Activated CD4-positive, CD25-positive, alpha-beta regulatory T cell (primary cell): ENCODE measurements around the gene INTS15.
A peak's percentile ranks its signal among the peaks of the same experiment; 100 is the strongest.
"Not testable (repeated sequence)": the region's sequence is repeated elsewhere in the genome, so short reads cannot be mapped to it uniquely, and the experiment has no call there.

ENCODE experiments used
- DNase-seq, 4 experiments: peaks; one replicate each; lab custom pipeline; 2025; lab: John Stamatoyannopoulos, UW

The INTS15 gene

DNA sequence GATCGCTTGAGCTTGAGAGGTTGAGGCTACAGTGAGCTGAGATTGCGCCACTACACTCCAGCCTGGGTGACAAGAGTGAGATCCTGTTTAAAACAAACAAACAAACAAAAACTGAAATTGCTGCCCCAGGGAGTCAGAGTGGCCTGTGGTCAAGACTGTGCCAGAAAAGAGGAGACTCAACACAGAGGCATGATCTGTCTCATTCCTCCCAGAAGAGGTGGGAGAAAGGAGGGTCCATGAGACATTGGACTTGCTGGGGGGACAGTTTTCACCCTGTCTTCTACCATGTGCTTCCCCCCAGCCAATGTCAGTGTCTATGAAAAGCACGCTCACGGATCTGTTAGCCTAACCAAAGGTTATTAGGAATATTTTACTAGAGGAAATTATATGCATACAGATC lies 28.8 kb downstream of the INTS15 start:
- DNase-seq: no peak

DNA sequence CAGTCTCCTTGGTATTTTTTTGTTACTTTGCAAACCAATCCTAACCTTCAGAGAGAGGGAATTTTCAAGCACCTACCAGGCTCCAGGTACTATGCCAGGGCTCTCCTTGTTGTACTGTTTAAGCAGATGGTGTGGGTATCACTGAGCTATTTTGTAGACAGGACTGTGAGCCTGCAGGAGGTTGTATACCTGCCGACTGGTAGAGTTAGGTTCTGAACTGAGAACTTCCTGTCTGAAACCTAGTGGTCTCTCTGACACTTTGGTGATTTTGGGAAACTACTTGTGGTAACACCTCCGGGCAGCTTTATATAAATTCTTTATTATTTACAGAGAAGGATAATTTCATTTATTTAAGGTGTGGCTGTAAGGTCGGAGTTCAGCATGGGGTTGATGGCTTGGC lies 30.1 kb downstream of the INTS15 start:
- DNase-seq: no peak

DNA sequence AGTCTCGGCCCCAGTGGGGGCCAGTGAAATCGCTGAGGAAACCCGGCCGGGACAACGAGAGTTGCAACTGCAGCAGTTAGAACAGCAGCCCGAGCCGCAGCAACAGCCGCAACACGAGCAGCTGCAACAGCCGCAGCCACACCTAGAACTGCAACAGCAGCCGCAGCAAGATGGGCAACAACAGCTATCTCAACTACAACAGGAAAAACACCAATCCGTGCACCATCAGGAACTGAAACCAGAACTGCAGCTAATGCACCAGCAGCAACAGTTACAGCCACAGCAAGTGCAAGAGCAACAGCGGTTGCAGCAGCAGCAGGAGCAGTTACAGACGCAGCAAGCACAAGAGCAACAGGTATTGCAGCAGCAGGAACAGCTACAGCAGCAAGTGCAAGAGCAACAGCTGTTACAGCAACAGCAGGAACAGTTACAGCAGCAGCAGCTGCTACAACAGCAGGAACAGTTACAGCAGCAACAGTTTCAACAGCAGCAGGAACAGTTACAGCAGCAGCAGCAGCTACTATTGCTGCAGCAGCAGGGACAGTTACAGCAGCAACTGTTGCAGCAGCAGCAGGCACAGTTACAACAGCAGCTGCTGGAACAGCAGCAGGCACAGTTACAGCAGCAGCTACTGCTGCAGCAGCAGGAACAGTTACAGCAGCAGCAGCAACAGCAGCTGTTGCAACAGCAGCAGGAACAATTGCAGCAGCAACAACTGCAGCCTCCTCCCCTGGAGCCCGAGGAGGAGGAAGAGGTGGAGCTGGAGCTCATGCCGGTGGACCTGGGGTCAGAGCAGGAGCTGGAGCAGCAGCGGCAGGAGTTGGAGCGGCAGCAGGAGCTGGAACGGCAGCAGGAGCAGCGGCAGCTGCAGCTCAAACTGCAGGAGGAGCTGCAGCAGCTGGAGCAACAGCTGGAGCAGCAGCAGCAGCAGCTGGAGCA lies 31.6 kb downstream of the INTS15 start:
- DNase-seq: no peak

DNA sequence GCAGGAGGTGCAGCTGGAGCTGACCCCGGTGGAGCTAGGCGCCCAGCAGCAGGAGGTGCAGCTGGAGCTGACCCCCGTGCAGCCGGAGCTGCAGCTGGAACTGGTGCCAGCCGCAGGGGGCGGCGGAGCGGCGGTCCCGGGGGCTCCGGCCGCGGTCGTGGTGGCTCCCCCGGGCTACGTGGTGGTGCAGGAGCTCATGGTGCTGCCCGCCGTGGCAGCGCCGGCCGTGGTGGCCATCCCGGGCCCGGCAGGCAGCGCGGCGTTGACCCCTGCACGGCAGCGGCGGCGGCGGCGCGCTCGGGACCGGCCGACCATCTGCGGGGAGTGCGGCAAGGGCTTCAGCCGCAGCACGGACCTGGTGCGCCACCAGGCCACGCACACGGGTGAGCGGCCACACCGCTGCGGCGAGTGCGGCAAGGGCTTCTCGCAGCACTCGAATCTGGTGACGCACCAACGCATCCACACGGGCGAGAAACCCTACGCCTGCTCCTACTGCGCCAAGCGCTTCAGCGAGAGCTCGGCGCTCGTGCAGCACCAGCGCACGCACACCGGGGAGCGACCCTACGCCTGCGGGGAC lies 32.4 kb downstream of the INTS15 start:
- no peak for DNase-seq

DNA sequence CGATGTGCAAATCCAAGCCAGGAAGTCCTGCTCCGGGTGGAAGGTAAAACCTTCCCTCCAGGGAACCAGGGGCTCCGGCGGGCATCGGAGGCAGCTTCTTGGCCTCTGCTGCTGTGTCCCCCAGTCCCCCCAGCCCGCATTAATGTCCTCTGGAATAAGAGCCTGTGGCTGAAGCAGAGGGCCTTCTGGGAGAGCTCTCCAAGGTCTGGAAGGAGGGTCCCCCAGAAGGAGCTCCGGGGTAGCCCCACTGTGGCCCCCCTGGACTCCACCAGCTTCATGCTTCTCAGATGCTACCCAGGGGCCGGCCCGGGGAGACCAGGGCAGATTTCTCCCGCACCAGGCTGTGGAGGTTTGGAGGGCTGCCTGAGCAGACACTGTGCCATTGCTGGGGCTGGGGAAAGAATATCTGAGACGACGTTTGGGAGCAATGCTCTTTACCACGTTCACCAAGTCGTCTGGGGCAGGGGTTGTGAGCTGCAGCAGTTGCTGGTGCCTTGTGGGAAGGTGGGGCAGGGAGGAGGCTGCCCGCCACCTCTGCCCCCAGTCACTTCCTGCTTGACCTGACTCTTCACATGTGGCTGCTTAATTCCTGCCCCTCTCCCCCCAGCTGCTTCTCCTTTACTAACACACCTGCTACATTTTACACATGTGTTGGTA lies 33.9 kb downstream of the INTS15 start:
- no peak for DNase-seq

DNA sequence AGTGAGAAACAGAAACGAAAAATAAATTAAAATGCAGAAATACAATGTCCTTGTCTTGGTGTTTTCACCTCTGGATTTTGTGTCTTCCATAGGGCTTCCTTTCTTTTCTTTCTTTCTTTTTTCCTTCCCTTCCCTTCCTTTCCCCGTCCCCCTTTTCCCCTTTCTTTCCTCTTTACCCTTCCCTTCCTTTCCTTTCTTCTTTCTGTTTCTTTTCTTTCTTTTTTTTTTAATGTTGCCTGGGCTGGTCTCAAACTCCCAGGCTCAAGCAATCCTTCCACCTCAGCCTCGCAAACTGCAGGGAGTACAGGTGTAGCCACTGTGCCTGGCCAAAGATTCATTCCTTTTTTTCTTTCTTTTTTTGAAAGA lies 34.4 kb downstream of the INTS15 start:
- no peak for DNase-seq

DNA sequence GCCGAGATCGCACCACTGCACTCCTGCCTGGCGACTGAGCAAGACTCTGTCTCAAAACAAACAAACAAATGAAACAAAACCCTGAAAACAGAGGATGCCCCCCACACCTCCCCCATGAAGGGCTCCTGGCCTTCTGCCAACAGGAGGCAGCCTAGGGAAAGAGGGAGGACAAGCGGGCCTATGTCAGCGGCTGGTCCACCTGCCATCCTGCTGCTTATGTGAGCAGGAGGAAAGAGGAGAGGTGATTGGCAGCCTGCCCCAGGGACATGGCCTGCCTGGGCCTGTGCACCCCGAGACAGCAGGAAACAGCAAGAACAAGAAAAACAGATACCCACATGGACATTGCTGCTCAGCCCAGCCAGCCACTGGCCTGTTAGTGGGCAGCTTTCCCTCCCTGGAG lies 38.2 kb downstream of the INTS15 start:
- no peak for DNase-seq

DNA sequence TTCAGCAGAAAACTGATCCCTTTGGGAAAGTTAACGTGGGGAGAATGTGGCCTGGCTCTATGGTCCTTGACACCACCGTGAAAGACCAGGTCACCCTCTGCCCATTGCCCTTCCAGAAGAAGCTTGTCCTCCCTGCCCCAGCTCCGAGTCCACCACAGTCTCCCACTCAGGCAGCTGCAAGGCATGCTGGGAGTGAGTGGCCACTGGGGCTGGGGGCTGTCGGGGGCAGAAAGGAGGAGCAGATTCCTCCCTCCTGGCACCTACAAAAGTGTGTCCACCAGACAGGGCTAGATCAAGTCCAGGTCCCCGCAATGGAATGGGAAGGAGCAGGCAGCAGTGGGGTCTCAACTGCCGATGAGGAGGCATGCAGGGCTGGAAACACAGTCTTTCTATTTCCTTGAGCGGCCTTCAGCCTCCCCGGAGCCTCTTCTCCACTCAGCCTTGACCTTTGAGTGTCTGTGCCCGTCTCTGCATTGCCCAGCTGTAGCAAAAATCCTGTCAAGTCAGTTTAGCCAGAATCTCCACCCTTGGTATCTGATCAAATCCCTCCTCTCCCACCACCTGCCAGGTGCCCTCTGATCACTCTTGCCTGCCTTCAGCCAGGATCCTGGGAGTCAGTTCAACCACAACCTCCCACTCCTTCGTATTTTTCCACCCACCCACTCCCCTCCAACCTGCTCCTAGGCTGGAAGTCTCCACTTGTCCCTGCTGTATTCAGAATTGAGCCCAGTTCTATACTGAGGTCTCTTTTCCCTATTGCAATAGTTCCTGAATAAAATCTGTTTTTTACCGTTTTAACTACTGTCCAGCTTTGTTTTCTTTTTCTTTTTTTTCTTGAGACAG lies 40.4 kb downstream of the INTS15 start:
- no peak for DNase-seq

DNA sequence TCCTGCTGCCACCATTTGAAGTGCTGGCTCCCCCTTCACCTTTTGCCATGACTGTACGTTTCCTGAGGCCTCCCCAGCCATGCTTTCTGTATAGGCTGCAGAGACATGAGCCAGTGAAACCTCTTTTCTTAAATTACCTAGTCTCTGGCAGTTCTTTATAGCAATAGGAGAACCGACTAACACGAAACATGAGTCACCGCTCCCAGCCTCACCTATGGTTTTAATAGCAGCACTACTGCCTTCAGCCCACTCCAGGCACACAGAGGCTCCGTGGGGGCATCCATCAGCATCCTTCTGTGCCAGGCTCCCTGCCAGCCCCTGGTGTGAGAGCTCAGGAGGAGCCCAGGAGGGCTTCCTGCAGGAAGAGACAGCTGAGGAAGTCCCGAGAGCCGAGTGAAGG lies 41.8 kb downstream of the INTS15 start:
- DNase-seq: no peak

DNA sequence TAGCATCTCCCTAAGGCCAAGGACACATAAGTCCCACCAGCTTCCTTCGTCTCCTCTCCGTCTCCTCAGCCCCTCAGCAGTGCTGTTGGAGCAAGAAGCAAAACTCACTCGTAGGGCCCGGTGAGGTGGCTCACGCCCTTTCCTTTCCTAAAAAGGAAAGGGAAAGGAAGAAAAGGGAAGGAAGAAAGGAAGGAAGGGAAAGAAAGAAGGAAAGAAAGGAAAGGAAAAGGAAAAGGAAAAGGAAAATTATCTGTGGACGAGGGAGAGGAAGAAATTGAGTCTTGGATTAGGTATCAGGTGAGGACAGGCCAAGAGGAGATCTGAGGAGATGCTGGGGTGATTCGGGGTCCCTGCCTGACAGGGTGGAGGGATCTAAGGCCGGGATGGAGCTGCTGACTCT lies 44.2 kb downstream of the INTS15 start:
- DNase-seq: no peak

DNA sequence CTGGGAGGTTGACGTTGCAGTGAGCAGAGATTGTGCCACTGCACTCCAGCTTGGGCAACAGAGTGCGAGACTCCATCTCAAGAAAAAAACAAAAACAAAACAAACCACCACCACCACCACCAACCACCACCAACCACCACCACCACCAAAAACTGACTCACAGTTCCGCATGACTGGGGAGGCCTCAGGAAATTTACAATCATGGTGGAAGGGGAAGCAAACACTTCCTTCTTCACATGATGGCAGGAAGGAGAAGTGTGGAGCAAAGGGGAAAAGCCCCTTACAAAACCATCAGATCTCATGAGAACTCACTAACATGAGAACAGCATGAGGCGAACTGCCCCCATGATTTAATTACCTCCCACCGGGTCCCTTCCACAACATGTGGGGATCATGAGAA lies 45.1 kb downstream of the INTS15 start:
- not testable (repeated sequence) for DNase-seq

DNA sequence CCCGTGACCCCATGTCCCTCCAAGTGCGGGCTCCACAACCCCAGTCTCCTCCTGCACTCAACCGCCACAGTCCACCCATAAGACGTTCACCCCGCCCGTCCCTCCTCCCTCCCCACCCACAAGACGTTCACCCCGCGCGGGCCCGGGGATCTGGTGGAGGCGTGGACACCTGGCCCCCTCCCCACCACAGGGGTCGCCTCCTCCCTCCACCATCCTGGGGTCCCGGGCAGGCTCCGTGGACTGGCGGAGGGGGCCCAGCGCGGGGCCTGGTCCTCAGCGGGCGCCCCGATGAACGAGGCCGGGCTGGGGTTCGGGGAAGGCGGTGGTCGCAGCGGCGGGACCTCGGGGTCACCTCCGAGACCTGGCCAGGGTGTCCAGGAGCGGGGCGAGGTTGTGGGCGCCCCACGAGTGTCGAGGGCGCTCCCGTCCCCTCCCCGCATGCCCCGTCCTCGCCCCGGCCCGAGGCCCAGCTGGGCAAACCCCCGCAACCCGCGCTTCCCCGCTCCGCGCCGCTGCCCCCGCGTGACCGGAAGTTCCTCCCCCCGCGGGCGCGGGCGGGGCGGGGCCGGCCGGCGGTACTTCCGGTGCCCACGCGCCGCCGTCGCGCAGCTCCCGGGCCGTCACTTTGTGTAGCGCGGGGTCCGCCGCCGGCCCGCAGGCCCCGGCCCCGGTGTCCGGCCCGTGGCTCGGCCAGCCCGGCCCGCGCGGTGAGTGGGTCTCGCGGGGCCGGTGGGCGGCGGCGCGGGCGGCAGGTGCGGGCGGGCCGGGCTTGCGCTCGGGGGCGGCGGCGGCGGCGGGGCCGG lies 47.1 kb downstream of the INTS15 start, which contains the start of gene ZNF316:
Gene ZNF316, plus strand, starts transcription at position 578 of the 803 bp plus-strand sequence. CDS start 5,092 bp downstream, outside the sequence.
- DNase-seq: peak in 3 of 4 experiments; percentile 36 to 44 (median 37)

DNA sequence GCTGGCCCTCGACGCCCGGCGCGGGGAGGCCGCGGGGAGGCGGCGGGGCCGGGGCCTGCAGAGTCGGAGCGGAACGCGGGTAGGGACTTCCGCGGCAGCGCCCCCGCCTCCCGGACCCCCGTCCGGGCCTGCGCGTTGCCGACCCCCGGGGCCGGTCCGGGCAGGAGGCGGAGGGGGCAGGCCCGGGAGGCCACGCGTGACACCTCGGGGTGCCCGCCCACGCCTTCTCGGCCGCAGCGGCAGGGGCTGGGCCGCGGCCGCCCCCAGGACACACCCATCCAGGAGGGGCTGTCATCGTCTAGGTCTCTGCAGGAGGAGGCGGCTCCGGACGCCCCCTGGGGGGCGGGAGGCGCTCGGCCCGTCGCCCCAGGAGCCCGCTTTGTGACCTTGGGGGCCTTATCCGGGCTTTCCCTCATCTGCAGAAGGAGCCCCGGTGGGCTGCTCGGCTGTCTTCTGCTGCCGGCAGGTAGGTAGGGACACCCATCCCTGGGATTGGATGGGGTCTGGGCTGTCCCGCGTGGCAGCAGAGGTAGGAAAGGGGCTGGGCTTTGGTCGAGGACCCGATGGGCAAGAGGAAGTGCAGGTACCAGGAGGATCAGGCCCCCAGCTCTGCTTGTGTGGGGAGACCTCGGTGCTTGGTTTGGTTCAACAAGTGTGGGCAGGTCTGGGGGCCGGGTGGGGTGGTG lies 47.9 kb downstream of the INTS15 start:
- peak; percentile 11 to 27 (median 20) for DNase-seq

DNA sequence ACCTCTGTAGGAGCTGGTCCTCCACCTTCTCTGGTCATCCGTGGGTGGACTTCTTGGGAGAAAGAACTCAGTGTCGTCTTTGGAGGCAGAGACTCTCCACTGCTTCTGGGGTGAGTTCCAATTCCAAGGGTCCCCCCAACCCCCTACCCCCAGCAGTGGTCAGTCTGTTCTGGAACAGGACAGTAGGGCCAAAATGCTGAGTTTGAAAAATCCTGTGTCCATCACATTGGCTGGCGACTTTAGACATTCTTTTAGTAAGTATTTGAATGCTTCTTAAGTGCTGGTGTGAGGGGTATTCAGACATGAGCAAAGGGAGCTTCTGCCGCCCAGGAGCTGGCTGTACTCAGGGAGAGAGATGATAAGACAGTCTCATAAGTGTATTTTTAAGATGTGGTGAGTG lies 49.2 kb downstream of the INTS15 start:
- DNase-seq: no peak

DNA sequence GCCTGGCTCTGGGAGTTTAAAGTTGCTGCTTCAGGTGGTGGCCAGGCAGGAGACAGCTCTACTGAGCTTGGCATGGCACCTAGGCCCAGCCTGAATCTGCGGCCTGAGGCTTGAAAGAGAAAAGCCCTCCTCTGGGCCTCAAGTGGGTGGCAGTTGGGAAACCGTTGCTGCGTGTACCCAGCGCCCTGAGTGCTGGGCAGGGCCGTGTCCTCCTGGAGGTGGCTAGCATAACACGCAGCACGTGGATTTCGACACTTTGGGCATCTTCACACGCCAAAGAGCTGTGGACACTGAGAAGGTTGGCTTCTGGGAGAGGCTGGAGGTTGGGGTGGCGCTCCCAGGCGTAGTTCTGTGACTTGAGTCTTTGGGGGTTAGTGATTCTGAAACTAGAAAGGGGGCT lies 49.8 kb downstream of the INTS15 start:
- no peak for DNase-seq

DNA sequence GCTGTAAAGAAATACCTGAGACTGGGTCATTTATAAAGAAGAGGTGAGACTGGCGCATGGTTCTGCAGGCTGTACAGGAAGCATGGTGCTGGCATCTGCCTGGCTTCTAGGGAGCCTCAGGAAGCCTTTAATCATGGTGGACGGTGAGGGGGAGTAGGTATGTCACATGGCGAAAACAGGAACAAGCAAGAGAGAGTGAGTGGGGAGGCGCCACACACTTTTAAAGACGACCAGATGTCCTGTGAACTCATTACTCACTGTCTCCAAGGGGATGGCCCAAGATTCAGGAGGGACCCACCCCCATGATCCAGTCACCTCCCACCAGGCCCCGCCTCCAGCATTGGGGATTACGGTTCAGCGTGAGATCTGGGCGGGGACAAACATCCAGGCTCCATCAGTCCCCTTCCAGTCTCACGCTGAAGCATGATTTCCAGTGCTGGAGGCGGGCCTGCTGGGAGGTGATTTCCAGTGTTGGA lies 50.5 kb downstream of the INTS15 start:
- DNase-seq: no peak

DNA sequence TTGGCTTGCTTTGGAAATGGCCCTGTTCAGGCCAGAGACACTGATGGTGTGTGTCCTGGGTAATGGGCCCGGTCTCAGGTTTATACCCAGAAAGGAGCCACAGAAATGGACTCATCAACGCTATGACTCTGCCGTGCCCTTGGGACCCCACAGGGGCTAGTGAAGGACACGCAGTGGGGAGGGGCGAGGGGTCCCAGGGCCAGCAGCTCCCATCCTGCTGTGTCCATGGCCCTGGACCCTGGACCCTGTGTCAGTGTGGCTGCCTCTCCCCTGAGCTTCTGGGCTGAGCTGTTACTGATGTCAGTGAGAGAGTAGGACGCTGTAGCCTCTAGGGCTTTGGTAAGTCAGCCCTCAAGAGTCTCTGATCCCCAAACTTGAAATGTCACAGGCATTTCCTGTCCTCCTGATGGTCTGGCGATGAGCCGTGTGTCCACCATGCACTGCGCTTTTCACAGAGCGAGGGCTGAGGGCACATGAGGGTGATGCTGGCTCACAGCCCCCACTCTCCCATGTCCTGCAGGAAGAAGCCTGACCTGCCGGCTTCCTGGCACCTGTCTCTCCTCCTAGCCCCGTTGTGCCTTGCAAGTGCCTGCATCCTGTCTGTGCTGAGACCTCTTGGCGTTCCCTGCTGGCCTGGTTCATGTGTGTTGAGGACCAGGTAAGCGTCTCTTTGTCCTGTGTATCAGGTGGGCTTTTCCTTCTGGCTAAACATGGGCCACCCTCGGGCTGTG lies 51.6 kb downstream of the INTS15 start:
- no peak for DNase-seq

DNA sequence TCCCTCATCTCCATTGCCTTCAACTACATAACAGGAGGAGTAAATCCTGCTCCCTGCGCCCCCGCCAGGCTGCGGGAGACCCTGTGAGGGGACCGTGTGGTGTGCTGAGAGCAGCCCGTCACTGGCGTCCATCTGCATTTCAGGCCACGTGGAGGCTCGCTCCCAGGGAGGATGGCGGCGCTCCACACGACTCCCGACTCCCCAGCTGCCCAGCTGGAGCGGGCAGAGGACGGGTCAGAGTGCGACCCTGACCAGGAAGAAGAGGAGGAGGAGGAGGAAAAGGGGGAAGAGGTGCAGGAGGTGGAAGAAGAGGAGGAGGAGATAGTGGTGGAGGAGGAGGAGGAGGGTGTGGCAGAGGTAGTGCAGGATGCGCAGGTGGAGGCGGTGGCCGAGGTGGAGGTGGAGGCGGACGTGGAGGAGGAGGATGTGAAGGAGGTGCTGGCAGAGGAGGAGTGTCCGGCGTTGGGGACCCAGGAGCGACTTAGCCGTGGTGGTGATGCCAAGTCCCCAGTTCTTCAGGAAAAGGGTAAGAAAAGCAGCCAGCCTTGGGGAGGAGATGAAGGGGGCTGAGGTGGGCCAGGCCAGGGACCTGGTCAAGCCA lies 52.5 kb downstream of the INTS15 start:
- no peak for DNase-seq
